PC-9 (cell line): ENCODE data around the gene OPN4. TPM values are rescaled to one million over a fixed set of nuclear protein-coding genes. Genes with fewer than 3 reads are reported as not detected.

Experiments used
- BruUV-seq: library from RNA; stranded (reverse); fragments of 400-500 nt; replicated peaks from 2 replicates; lab custom pipeline; 2021; lab: Mats Ljungman, UMichigan
- CTCF ChIA-PET: fragments of 300-600 bp; sonication (Branson Sonifier 250); formaldehyde crosslinking; loops from one replicate; lab custom pipeline; 2022; ENCODE audit warnings: antibody characterized with exemption; lab: Charles Lee
- POLR2A ChIA-PET: fragments of 300-600 bp; sonication (Branson Sonifier 250); formaldehyde crosslinking; loops from one replicate; lab custom pipeline; 2022; ENCODE audit warnings: antibody characterized with exemption; ENCODE audit not compliant: unreplicated experiment; lab: Charles Lee
- DNase-seq, 2 experiments: peaks; one replicate each; pipeline versions ENCODE4 v3.0.0 to v3.0.0-alpha.2; 2015 to 2022; ENCODE audit warnings: mixed read lengths in 1 of 2
- H2AFZ ChIP-seq: fragments of 200-600 bp; sonication (generic); 2 replicates; pipeline ENCODE4 v1.8.1; 2017; ENCODE audit warnings: antibody characterized with exemption
- H3F3A ChIP-seq: fragments of 200-600 bp; sonication (generic); 2 replicates; pipeline ENCODE4 v1.8.1; 2017; ENCODE audit warnings: antibody characterized with exemption, mild to moderate bottlenecking, low read depth; ENCODE audit not compliant: insufficient read depth
- H3K27ac ChIP-seq: fragments of 200-600 bp; sonication (generic); 2 replicates; pipeline ENCODE4 v1.6.1; 2016; ENCODE audit warnings: mixed run types
- H3K27me3 ChIP-seq: fragments of 200-600 bp; sonication (generic); 2 replicates; pipeline ENCODE4 v1.6.1; 2016; ENCODE audit warnings: low read depth, mixed run types; ENCODE audit not compliant: insufficient read depth
- H3K36me3 ChIP-seq: fragments of 200-600 bp; sonication (generic); 2 replicates; pipeline ENCODE4 v1.6.1; 2016; ENCODE audit warnings: low read depth, mixed run types
- H3K4me1 ChIP-seq: fragments of 200-600 bp; sonication (generic); replicated peaks from 2 replicates; pipeline ENCODE4 v1.6.1; 2016; ENCODE audit warnings: mixed run types; ENCODE audit not compliant: insufficient read depth
- H3K4me2 ChIP-seq: fragments of 200-600 bp; sonication (generic); 2 replicates; pipeline ENCODE4 v1.6.1; 2017; ENCODE audit warnings: mixed run types
- H3K4me3 ChIP-seq: fragments of 200-600 bp; sonication (generic); 2 replicates; pipeline ENCODE4 v1.6.1; 2016; ENCODE audit warnings: mixed run types
- H3K79me2 ChIP-seq: fragments of 200-600 bp; sonication (generic); 2 replicates; pipeline ENCODE4 v1.6.1; 2017; ENCODE audit warnings: low read depth, mixed run types
- H3K9me2 ChIP-seq: fragments of 200-600 bp; sonication (generic); 2 replicates; pipeline ENCODE4 v1.8.1; 2017; ENCODE audit warnings: mild to moderate bottlenecking; ENCODE audit not compliant: insufficient read depth
- H3K9me3 ChIP-seq: fragments of 200-600 bp; sonication (generic); 2 replicates; pipeline ENCODE4 v1.8.1; 2016; ENCODE audit warnings: low read depth; ENCODE audit not compliant: insufficient read depth
- H4K20me1 ChIP-seq: fragments of 200-600 bp; sonication (generic); 2 replicates; pipeline ENCODE4 v1.8.1; 2017; ENCODE audit not compliant: insufficient read depth
- EZH2 ChIP-seq: fragments of 200-600 bp; sonication (generic); IDR thresholded peaks from 2 replicates; pipeline ENCODE4 v1.8.0; 2017; ENCODE audit warnings: antibody characterized with exemption, low read depth
- intact Hi-C: fragments of 100-400 bp; cut with micrococcal nuclease; formaldehyde crosslinking; loops from one replicate; pipeline ENCODE4 v1.10.0; 2022; ENCODE audit not compliant: unreplicated experiment
- total RNA-seq: library from RNA; stranded (reverse); gene quantifications from 2 replicates; pipeline ENCODE4 v1.2.3, GENCODE V29; 2021
- TF ChIP-seq, protein P1 (sequence below): fragments of 200-600 bp; sonication (generic); conservative IDR thresholded peaks from 2 replicates; pipeline ENCODE4 v1.6.1; 2017; ENCODE audit warnings: mixed run types, antibody characterized with exemption, mild to moderate bottlenecking, moderate library complexity

Gene OPN4
- total RNA-seq, 1 experiment from 2014 or later = 0.15 TPM

DNA sequence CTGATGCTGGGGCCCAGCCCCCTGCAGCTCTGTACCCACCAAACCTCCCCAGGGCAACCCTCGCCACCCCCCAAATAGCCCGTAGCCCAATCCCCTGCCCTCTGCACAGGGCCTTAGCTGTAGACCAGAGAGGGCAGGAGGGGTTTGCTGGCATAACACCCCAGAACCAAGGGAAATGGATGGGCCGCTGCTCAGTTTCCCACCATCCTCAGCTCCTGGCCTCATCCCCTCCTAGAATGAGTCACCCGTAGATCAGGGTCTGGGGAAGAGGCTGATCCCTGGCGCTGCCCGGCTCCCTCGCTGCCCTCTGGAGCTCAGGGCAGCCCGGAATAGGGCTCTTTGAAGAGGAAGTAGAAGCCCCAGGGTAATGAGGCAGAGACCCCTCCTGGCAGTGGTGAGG lies 45.2 kb downstream of the OPN4 start:
- no peaks in the 10 kb centered on the region for H3K36me3 ChIP-seq

DNA sequence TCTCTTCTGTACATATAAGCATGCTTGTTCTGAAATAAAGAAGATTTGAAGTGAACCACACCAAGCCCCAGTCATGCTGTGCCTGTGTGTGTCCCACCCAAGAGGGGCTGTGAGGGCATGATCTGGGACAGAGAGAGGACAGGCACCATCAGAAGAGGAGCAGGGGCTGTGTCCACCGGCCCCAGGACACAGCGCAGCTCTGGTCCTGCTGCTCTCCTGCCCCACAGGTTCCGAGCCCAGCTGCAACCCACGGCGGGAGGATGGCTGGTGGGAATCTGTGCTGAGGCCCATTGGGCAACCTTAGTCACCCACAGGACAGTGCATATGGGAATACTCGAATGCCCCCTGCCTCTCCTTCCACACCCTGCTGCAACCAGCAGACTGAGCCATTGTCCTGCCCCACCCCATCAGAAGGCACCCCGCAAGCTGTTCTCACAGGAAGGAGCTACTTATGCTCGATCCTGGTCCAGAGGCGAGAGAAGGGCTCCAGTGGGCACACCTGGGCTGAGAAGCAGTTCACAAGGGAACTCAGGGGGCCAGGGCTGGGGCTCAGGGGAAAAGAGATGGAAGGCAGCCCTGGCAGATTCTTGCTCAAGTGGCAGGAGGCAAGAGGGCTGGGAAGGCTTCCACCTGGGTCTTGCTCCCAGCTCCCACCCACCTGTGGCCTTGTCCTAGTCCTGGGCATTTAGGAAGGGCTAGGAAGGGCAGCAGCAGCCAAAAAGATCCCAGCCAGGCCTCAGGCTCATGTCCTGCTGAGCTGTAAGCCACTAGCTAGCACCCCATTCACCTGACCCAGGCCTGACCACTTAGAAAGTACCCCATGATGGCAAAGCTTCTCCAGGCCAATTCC lies 45.9 kb downstream of the OPN4 start:
- BruUV-seq = no TSS peak
- Histone ChIP-seq H3K4me1 (no peaks in the 10 kb centered on the region), H3K27me3 (no peaks in the 10 kb centered on the region), H3K4me3 (no peak overlapping the region), H2AFZ (no peak overlapping the region), H3F3A (no peaks in the 10 kb centered on the region), H3K79me2 (no peaks in the 10 kb centered on the region), H4K20me1 (no peaks in the 10 kb centered on the region), H3K9me2 (no peaks in the 10 kb centered on the region), H3K9me3 (no peaks in the 10 kb centered on the region), H3K27ac (no peak overlapping the region), H3K4me2 (no peak overlapping the region), H3K36me3 (no peaks in the 10 kb centered on the region)
- TF ChIP-seq, protein P1, sequence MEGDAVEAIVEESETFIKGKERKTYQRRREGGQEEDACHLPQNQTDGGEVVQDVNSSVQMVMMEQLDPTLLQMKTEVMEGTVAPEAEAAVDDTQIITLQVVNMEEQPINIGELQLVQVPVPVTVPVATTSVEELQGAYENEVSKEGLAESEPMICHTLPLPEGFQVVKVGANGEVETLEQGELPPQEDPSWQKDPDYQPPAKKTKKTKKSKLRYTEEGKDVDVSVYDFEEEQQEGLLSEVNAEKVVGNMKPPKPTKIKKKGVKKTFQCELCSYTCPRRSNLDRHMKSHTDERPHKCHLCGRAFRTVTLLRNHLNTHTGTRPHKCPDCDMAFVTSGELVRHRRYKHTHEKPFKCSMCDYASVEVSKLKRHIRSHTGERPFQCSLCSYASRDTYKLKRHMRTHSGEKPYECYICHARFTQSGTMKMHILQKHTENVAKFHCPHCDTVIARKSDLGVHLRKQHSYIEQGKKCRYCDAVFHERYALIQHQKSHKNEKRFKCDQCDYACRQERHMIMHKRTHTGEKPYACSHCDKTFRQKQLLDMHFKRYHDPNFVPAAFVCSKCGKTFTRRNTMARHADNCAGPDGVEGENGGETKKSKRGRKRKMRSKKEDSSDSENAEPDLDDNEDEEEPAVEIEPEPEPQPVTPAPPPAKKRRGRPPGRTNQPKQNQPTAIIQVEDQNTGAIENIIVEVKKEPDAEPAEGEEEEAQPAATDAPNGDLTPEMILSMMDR = no peak
- TF ChIP-seq EZH2 = no peak
- intact Hi-C loops = no loop called here
- no peak for DNase-seq
- CTCF ChIA-PET = no interaction called here
- POLR2A ChIA-PET = no interaction called here

More for the DNA sequence above, 45.2 kb downstream of the OPN4 start:
- CTCF ChIA-PET = no interaction called here
- Histone ChIP-seq H3K9me2 (no peaks in the 10 kb centered on the region), H3K9me3 (no peaks in the 10 kb centered on the region), H3K4me2 (no peak overlapping the region), H3K4me1 (no peaks in the 10 kb centered on the region), H3F3A (no peaks in the 10 kb centered on the region), H3K27ac (no peak overlapping the region), H4K20me1 (no peaks in the 10 kb centered on the region), H2AFZ (no peak overlapping the region), H3K27me3 (no peaks in the 10 kb centered on the region), H3K4me3 (no peak overlapping the region), H3K79me2 (no peaks in the 10 kb centered on the region)
- intact Hi-C loops = no loop called here
- no TSS peak for BruUV-seq
- no peak for TF ChIP-seq EZH2
- TF ChIP-seq, protein P1 = no peak
- POLR2A ChIA-PET = no interaction called here
- DNase-seq = no peak

DNA sequence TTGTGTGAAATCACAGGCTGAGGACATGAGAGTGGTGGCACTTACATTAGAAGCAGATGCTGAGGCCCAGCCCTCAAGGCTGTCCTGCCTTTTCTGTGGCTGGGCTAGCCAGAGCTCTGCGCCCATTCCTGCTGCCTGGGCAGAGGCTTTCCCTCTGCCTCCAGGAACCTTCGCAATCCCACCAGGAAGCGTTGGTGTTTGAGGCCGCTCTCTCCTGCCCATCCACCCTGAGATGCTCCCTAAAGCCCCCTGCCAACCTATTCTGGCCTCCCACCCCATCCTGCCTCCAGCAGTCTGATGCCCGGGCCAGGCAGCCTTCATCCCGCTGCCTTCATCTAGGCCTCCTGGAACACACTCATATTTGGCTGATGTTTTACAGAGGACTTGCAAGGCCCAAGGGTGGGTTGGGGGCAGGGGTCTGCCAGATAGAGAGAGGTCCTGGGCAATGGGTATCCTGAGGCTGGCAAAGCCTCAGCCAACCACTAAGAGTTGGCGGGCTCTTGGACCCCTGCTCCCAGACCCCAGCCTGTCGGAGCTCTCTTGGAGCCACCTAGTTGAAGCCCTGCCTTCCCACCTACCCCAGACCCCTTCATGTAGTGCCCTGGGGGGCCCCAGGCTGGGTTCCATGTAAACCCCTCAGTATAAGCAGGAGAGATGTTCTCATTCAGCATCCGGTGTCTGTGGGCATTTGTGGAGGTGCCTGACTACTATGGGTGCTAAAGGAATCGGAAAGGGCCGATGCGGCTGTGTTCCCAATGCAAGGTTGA lies 46.7 kb downstream of the OPN4 start:
- H4K20me1 ChIP-seq = no peaks in the 10 kb centered on the region
- no peaks in the 10 kb centered on the region for H3K36me3 ChIP-seq
- no peak overlapping the region for H2AFZ ChIP-seq
- H3K4me2 ChIP-seq = no peak overlapping the region
- H3K27me3 ChIP-seq = no peaks in the 10 kb centered on the region
- BruUV-seq = no TSS peak
- TF ChIP-seq, protein P1 = no peak
- TF ChIP-seq EZH2 = no peak
- H3K79me2 ChIP-seq = no peaks in the 10 kb centered on the region
- no peaks in the 10 kb centered on the region for H3K9me2 ChIP-seq
- no peaks in the 10 kb centered on the region for H3K4me1 ChIP-seq
- H3K4me3 ChIP-seq = no peak overlapping the region
- H3K9me3 ChIP-seq = no peaks in the 10 kb centered on the region
- no peak for DNase-seq
- intact Hi-C loops = no loop called here
- H3F3A ChIP-seq = no peaks in the 10 kb centered on the region
- no peak overlapping the region for H3K27ac ChIP-seq
- CTCF ChIA-PET = no interaction called here
- POLR2A ChIA-PET = no interaction called here
